Measurements from ENCODE around the gene RALGAPB. TPM values are rescaled to one million over a fixed set of nuclear protein-coding genes. Genes with fewer than 3 reads are reported as not detected.
"Not testable (repeated sequence)": the region's sequence is repeated elsewhere in the genome, so short reads cannot be mapped to it uniquely, and the experiment has no call there.

The RALGAPB gene
- total and polyA plus RNA-seq, 3 experiments from 2014 or later: 13.9 to 35.0 (median 33.8) TPM

GRCh38 chr20:38591474-38592410, 119.1 kb downstream of the RALGAPB start:
- H3K9me3 Mint-ChIP-seq: no peaks in the 10 kb centered on the region
- Histone ChIP-seq H3K4me3 (ENCODE audit: low read length) (no peak overlapping the region), H3K27me3 (ENCODE audit: insufficient read depth, low read length, poor library complexity, severe bottlenecking) (no peaks in the 10 kb centered on the region), H3K4me1 (ENCODE audit: insufficient read depth, low read length) (no peaks in the 10 kb centered on the region), H3K36me3 (ENCODE audit: insufficient read depth, low read length) (no peaks in the 10 kb centered on the region), H3K9me3 (ENCODE audit: low read length) (no peaks in the 10 kb centered on the region), H3K27ac (ENCODE audit: low read depth, low read length) (no peak overlapping the region)
- H3K4me3 Mint-ChIP-seq: no peak overlapping the region
- no peaks in the 10 kb centered on the region for H3K4me1 Mint-ChIP-seq
- POLR2A ChIA-PET: no interaction called here
- no peak for DNase-seq
- no peak overlapping the region for H3K27ac Mint-ChIP-seq
- CTCF ChIA-PET: no interaction called here
- H3K36me3 Mint-ChIP-seq: no peaks in the 10 kb centered on the region
- peaks cover 6 to 11% of the 10 kb centered on the region in 2 donors for H3K27me3 Mint-ChIP-seq

- H3K9me3 Mint-ChIP-seq; H3K36me3 ChIP-seq (ENCODE audit: insufficient read depth, low read length); H3K9me3 ChIP-seq (ENCODE audit: low read length); H3K4me1 ChIP-seq (ENCODE audit: insufficient read depth, low read length); POLR2A ChIA-PET; H3K27ac ChIP-seq (ENCODE audit: low read depth, low read length); H3K27me3 ChIP-seq (ENCODE audit: insufficient read depth, low read length, poor library complexity, severe bottlenecking); H3K4me3 ChIP-seq (ENCODE audit: low read length); CTCF ChIA-PET; DNase-seq; H3K36me3 Mint-ChIP-seq; H3K4me1 Mint-ChIP-seq; H3K27ac Mint-ChIP-seq; H3K4me3 Mint-ChIP-seq: not testable (repeated sequence)
- H3K27me3 Mint-ChIP-seq: peaks cover 8 to 16% of the 10 kb centered on the region in 2 donors
These were observed 119.8 kb downstream of the RALGAPB start for GRCh38 chr20:38592411-38592790.

- POLR2A ChIA-PET; H3K4me3 Mint-ChIP-seq; H3K4me3 ChIP-seq (ENCODE audit: low read length); H3K27ac ChIP-seq (ENCODE audit: low read depth, low read length); CTCF ChIA-PET; H3K36me3 ChIP-seq (ENCODE audit: insufficient read depth, low read length); H3K36me3 Mint-ChIP-seq; H3K9me3 ChIP-seq (ENCODE audit: low read length); H3K9me3 Mint-ChIP-seq; H3K27me3 ChIP-seq (ENCODE audit: insufficient read depth, low read length, poor library complexity, severe bottlenecking); DNase-seq; H3K4me1 ChIP-seq (ENCODE audit: insufficient read depth, low read length); H3K27ac Mint-ChIP-seq; H3K4me1 Mint-ChIP-seq: not testable (repeated sequence)
- H3K27me3 Mint-ChIP-seq: peaks cover 17 to 19% of the 10 kb centered on the region in 2 donors
These were observed 121.6 kb downstream of the RALGAPB start for GRCh38 chr20:38594281-38594680.

- H3K4me1 ChIP-seq (ENCODE audit: insufficient read depth, low read length); H3K4me1 Mint-ChIP-seq; H3K36me3 Mint-ChIP-seq; H3K27ac Mint-ChIP-seq; DNase-seq; POLR2A ChIA-PET; H3K27me3 ChIP-seq (ENCODE audit: insufficient read depth, low read length, poor library complexity, severe bottlenecking); H3K9me3 ChIP-seq (ENCODE audit: low read length); H3K27ac ChIP-seq (ENCODE audit: low read depth, low read length); H3K4me3 Mint-ChIP-seq; H3K4me3 ChIP-seq (ENCODE audit: low read length); H3K36me3 ChIP-seq (ENCODE audit: insufficient read depth, low read length); CTCF ChIA-PET; H3K9me3 Mint-ChIP-seq: not testable (repeated sequence)
- peaks cover 26 to 28% of the 10 kb centered on the region in 2 donors for H3K27me3 Mint-ChIP-seq
These were observed 123.2 kb downstream of the RALGAPB start for GRCh38 chr20:38595886-38596285.

- no peak overlapping the region for H3K27ac ChIP-seq (ENCODE audit: low read depth, low read length)
- H3K27me3 ChIP-seq (ENCODE audit: insufficient read depth, low read length, poor library complexity, severe bottlenecking): peaks cover 14% of the 10 kb centered on the region
- no peak for DNase-seq
- Mint-ChIP-seq H3K4me3 (no peak overlapping the region), H3K27ac (no peak overlapping the region), H3K4me1 (peaks cover 6 to 13% (median 7%) of the 10 kb centered on the region in 3 donors), H3K27me3 (peaks cover 41 to 58% of the 10 kb centered on the region in 2 donors), H3K36me3 (no peaks in the 10 kb centered on the region), H3K9me3 (peaks cover 0 to 2% (median 0%) of the 10 kb centered on the region in 5 donors)
- H3K4me1 ChIP-seq (ENCODE audit: insufficient read depth, low read length): no peaks in the 10 kb centered on the region
- H3K9me3 ChIP-seq (ENCODE audit: low read length): no peaks in the 10 kb centered on the region
- ChIA-PET CTCF (no interaction called here), POLR2A (no interaction called here)
- H3K4me3 ChIP-seq (ENCODE audit: low read length): no peak overlapping the region
- no peaks in the 10 kb centered on the region for H3K36me3 ChIP-seq (ENCODE audit: insufficient read depth, low read length)
These were observed 126.8 kb downstream of the RALGAPB start for GRCh38 chr20:38599410-38599882.

GRCh38 chr20:38600057-38600456, 127.4 kb downstream of the RALGAPB start:
- Mint-ChIP-seq H3K36me3 (no peaks in the 10 kb centered on the region), H3K27me3 (peaks cover 44 to 61% of the 10 kb centered on the region in 2 donors), H3K4me3 (no peak overlapping the region), H3K4me1 (peaks cover 6 to 13% (median 7%) of the 10 kb centered on the region in 3 donors), H3K9me3 (peaks cover 0 to 3% (median 0%) of the 10 kb centered on the region in 5 donors), H3K27ac (no peak overlapping the region)
- ChIA-PET POLR2A (no interaction called here), CTCF (no interaction called here)
- Histone ChIP-seq H3K4me3 (ENCODE audit: low read length) (no peak overlapping the region), H3K27ac (ENCODE audit: low read depth, low read length) (no peak overlapping the region), H3K9me3 (ENCODE audit: low read length) (no peaks in the 10 kb centered on the region), H3K27me3 (ENCODE audit: insufficient read depth, low read length, poor library complexity, severe bottlenecking) (peaks cover 15% of the 10 kb centered on the region), H3K4me1 (ENCODE audit: insufficient read depth, low read length) (no peaks in the 10 kb centered on the region), H3K36me3 (ENCODE audit: insufficient read depth, low read length) (no peaks in the 10 kb centered on the region)
- no peak for DNase-seq

GRCh38 chr20:38601216-38602184, 128.9 kb downstream of the RALGAPB start, which contains the start of gene ARHGAP40:
Gene ARHGAP40, plus strand, starts transcription at chr20:38601809.
- no peak for DNase-seq
- H3K4me3 ChIP-seq (ENCODE audit: low read length): no peak within 1 kb of the TSS
- Mint-ChIP-seq H3K4me1 (peaks cover 6 to 13% (median 7%) of the 10 kb centered on the region in 3 donors), H3K27me3 (peaks cover 57 to 73% of the 10 kb centered on the region in 2 donors), H3K4me3 (peak within 1 kb of the TSS in 2 of 7 donors; percentile 14 to 77), H3K9me3 (peaks cover 0 to 3% (median 0%) of the 10 kb centered on the region in 5 donors), H3K36me3 (no peaks in the 10 kb centered on the region), H3K27ac (peak within 1 kb of the TSS in 1 of 8 donors; percentile 34)
- H3K27me3 ChIP-seq (ENCODE audit: insufficient read depth, low read length, poor library complexity, severe bottlenecking): peaks cover 23% of the 10 kb centered on the region
- no peaks in the 10 kb centered on the region for H3K36me3 ChIP-seq (ENCODE audit: insufficient read depth, low read length)
- no peaks in the 10 kb centered on the region for H3K9me3 ChIP-seq (ENCODE audit: low read length)
- CTCF ChIA-PET: no interaction called here
- H3K4me1 ChIP-seq (ENCODE audit: insufficient read depth, low read length): no peaks in the 10 kb centered on the region
- POLR2A ChIA-PET: no interaction called here
- no peak within 1 kb of the TSS for H3K27ac ChIP-seq (ENCODE audit: low read depth, low read length)

- Mint-ChIP-seq H3K4me1 (peaks cover 6 to 13% (median 7%) of the 10 kb centered on the region in 3 donors), H3K4me3 (no peak overlapping the region), H3K36me3 (no peaks in the 10 kb centered on the region), H3K27me3 (peaks cover 54 to 74% of the 10 kb centered on the region in 2 donors), H3K27ac (peak overlapping the region in 1 of 8 donors; percentile 34), H3K9me3 (peaks cover 0 to 3% (median 0%) of the 10 kb centered on the region in 5 donors)
- DNase-seq: no peak
- Histone ChIP-seq H3K27ac (ENCODE audit: low read depth, low read length) (no peak overlapping the region), H3K27me3 (ENCODE audit: insufficient read depth, low read length, poor library complexity, severe bottlenecking) (peaks cover 23% of the 10 kb centered on the region), H3K4me3 (ENCODE audit: low read length) (no peak overlapping the region), H3K36me3 (ENCODE audit: insufficient read depth, low read length) (no peaks in the 10 kb centered on the region), H3K9me3 (ENCODE audit: low read length) (no peaks in the 10 kb centered on the region), H3K4me1 (ENCODE audit: insufficient read depth, low read length) (no peaks in the 10 kb centered on the region)
- ChIA-PET POLR2A (no interaction called here), CTCF (no interaction called here)
These were observed 129.5 kb downstream of the RALGAPB start for GRCh38 chr20:38602185-38602581.
